ENCODE results near the gene DEFB123. TPM values are rescaled to one million over a fixed set of nuclear protein-coding genes. Genes with fewer than 3 reads are reported as not detected.

Gene DEFB123
- polyA plus RNA-seq, 1 donor from 2014 or later = not detected

DNA sequence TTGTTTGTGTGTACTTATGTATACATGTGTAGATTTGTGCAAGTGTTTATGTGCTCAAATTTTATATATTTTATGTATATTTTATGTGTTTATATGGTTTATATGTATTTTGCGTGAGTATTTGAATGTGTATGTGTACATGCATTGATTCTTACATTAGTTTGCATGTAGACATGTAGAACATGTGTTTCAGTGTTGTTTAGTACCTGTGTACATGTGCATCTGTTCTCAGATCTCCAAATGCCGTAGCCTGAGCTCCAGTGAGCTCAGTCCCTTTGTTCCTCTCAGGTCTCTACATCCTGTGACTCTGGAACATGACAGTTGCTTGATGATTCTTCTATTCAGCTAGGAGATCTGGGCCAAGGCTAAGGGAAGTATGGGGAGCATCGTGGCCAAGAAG, 45.5 kb upstream of the DEFB123 start:
- TF ChIP-seq TAF1 (IDR thresholded peaks at IDR 0.05; ENCODE audit: low read depth) (no peak), EP300 (conservative IDR thresholded peaks at IDR 0.05; ENCODE audit: poor library complexity, severe bottlenecking) (no peak), SMC3 (conservative IDR thresholded peaks at IDR 0.05; ENCODE audit: poor library complexity) (no peak), EZH2 (IDR thresholded peaks at IDR 0.05; ENCODE audit: borderline replicate concordance, insufficient read depth, low read length, poor library complexity, severe bottlenecking) (no peak)
- TF ChIP-seq, protein P1, sequence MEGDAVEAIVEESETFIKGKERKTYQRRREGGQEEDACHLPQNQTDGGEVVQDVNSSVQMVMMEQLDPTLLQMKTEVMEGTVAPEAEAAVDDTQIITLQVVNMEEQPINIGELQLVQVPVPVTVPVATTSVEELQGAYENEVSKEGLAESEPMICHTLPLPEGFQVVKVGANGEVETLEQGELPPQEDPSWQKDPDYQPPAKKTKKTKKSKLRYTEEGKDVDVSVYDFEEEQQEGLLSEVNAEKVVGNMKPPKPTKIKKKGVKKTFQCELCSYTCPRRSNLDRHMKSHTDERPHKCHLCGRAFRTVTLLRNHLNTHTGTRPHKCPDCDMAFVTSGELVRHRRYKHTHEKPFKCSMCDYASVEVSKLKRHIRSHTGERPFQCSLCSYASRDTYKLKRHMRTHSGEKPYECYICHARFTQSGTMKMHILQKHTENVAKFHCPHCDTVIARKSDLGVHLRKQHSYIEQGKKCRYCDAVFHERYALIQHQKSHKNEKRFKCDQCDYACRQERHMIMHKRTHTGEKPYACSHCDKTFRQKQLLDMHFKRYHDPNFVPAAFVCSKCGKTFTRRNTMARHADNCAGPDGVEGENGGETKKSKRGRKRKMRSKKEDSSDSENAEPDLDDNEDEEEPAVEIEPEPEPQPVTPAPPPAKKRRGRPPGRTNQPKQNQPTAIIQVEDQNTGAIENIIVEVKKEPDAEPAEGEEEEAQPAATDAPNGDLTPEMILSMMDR (IDR thresholded peaks at IDR 0.05; ENCODE audit: poor library complexity, severe bottlenecking) = no peak
- TF ChIP-seq, protein P2, sequence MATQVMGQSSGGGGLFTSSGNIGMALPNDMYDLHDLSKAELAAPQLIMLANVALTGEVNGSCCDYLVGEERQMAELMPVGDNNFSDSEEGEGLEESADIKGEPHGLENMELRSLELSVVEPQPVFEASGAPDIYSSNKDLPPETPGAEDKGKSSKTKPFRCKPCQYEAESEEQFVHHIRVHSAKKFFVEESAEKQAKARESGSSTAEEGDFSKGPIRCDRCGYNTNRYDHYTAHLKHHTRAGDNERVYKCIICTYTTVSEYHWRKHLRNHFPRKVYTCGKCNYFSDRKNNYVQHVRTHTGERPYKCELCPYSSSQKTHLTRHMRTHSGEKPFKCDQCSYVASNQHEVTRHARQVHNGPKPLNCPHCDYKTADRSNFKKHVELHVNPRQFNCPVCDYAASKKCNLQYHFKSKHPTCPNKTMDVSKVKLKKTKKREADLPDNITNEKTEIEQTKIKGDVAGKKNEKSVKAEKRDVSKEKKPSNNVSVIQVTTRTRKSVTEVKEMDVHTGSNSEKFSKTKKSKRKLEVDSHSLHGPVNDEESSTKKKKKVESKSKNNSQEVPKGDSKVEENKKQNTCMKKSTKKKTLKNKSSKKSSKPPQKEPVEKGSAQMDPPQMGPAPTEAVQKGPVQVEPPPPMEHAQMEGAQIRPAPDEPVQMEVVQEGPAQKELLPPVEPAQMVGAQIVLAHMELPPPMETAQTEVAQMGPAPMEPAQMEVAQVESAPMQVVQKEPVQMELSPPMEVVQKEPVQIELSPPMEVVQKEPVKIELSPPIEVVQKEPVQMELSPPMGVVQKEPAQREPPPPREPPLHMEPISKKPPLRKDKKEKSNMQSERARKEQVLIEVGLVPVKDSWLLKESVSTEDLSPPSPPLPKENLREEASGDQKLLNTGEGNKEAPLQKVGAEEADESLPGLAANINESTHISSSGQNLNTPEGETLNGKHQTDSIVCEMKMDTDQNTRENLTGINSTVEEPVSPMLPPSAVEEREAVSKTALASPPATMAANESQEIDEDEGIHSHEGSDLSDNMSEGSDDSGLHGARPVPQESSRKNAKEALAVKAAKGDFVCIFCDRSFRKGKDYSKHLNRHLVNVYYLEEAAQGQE (IDR thresholded peaks at IDR 0.05; ENCODE audit: borderline replicate concordance) = no peak
- H3K4me2 ChIP-seq (ENCODE audit: low read length) = no peak overlapping the region

DNA sequence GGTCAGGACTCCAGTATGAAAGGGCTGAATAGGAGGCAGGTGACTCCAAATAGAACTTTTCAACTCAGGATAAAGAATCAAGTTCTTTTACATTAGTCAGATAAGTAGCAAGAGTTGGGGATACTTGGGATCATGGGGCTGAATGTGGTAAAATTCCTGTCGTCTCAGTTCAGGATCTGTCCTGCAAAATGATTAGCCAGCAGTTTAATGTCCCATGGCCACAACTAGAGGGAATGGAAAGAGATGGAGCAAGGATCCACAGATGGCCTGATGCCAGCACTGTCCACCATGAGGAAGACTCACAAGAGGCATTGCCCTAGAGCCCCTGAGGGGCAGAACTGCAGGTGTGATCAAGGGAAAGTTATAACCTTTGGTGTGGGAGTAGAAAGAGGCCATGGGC, 36.5 kb upstream of the DEFB123 start:
- H3K4me3 ChIP-seq (ENCODE audit: low read length) = no peak overlapping the region
- no peaks in the 10 kb centered on the region for H4K20me1 ChIP-seq (ENCODE audit: insufficient read depth)
- no peaks in the 10 kb centered on the region for H3K36me3 ChIP-seq (ENCODE audit: insufficient read depth, low read length)
- H3F3A ChIP-seq (ENCODE audit: insufficient read depth, low read length, poor library complexity, severe bottlenecking) = no peaks in the 10 kb centered on the region
- H3K27me3 ChIP-seq (ENCODE audit: insufficient read depth, low read depth, low read length) = no peaks in the 10 kb centered on the region
- H3K27ac ChIP-seq (ENCODE audit: low read length) = no peak overlapping the region
- TF ChIP-seq EZH2 (IDR thresholded peaks at IDR 0.05; ENCODE audit: borderline replicate concordance, insufficient read depth, low read length, poor library complexity, severe bottlenecking) (no peak), MXI1 (conservative IDR thresholded peaks at IDR 0.05; ENCODE audit: poor library complexity, severe bottlenecking) (no peak), POLR2AphosphoS5 (IDR thresholded peaks at IDR 0.05) (no peak), TAF1 (IDR thresholded peaks at IDR 0.05; ENCODE audit: low read depth) (no peak), EP300 (conservative IDR thresholded peaks at IDR 0.05; ENCODE audit: poor library complexity, severe bottlenecking) (no peak), SMC3 (conservative IDR thresholded peaks at IDR 0.05; ENCODE audit: poor library complexity) (no peak), RAD21 (conservative IDR thresholded peaks at IDR 0.05) (no peak)
- TF ChIP-seq, protein P1 (IDR thresholded peaks at IDR 0.05; ENCODE audit: poor library complexity, severe bottlenecking) = no peak
- TF ChIP-seq, protein P2 (IDR thresholded peaks at IDR 0.05; ENCODE audit: borderline replicate concordance) = no peak
- no peaks in the 10 kb centered on the region for H3K79me2 ChIP-seq (replicated peaks; ENCODE audit: insufficient read depth, low read length)
- no peak overlapping the region for H3K4me2 ChIP-seq (ENCODE audit: low read length)
- H3K9me2 ChIP-seq (ENCODE audit: insufficient read depth, low read length) = no peaks in the 10 kb centered on the region
- H3K9ac ChIP-seq (ENCODE audit: low read length) = no peak overlapping the region
- H3K9me3 ChIP-seq (ENCODE audit: low read length) = peaks cover 8% of the 10 kb centered on the region
- H2AFZ ChIP-seq (ENCODE audit: low read depth, low read length) = no peak overlapping the region

More for the DNA sequence above, 45.5 kb upstream of the DEFB123 start:
- Histone ChIP-seq H3K79me2 (replicated peaks; ENCODE audit: insufficient read depth, low read length) (no peaks in the 10 kb centered on the region), H3F3A (ENCODE audit: insufficient read depth, low read length, poor library complexity, severe bottlenecking) (no peaks in the 10 kb centered on the region), H3K9me2 (ENCODE audit: insufficient read depth, low read length) (no peaks in the 10 kb centered on the region), H3K9ac (ENCODE audit: low read length) (no peak overlapping the region), H3K9me3 (ENCODE audit: low read length) (peaks cover 6% of the 10 kb centered on the region), H3K27ac (ENCODE audit: low read length) (no peak overlapping the region), H2AFZ (ENCODE audit: low read depth, low read length) (no peak overlapping the region), H3K4me3 (ENCODE audit: low read length) (no peak overlapping the region), H3K27me3 (ENCODE audit: insufficient read depth, low read depth, low read length) (no peaks in the 10 kb centered on the region), H3K36me3 (ENCODE audit: insufficient read depth, low read length) (no peaks in the 10 kb centered on the region), H4K20me1 (ENCODE audit: insufficient read depth) (no peaks in the 10 kb centered on the region)
